HUES64 (cell line): ENCODE results near the gene MAP4K2.

ENCODE experiments used
- H3K27ac ChIP-seq: 2 replicates; pipeline ENCODE4 v1.7.0; 2013; ENCODE audit warnings: low read depth, low read length, inconsistent platforms
- H3K27me3 ChIP-seq: 2 replicates; pipeline ENCODE4 v1.6.1; 2013; ENCODE audit warnings: mild to moderate bottlenecking, low read length; ENCODE audit not compliant: insufficient read depth
- H3K36me3 ChIP-seq: 2 replicates; pipeline ENCODE4 v1.6.1; 2013; ENCODE audit warnings: mild to moderate bottlenecking, low read length; ENCODE audit not compliant: insufficient read depth
- H3K4me1 ChIP-seq: 2 replicates; pipeline ENCODE4 v1.6.1; 2013; ENCODE audit warnings: mild to moderate bottlenecking, low read length, moderate library complexity; ENCODE audit not compliant: insufficient read depth
- H3K4me3 ChIP-seq: 2 replicates; pipeline ENCODE4 v1.5.1; 2013; ENCODE audit warnings: mild to moderate bottlenecking, low read length, moderate library complexity
- H3K9ac ChIP-seq: 2 replicates; pipeline ENCODE4 v1.6.1; 2013; ENCODE audit warnings: mild to moderate bottlenecking, low read depth, low read length
- H3K9me3 ChIP-seq: 2 replicates; pipeline ENCODE4 v1.6.1; 2013; ENCODE audit warnings: low read depth, low read length; ENCODE audit not compliant: insufficient read depth
- WGBS: fragments of 150-250, 120-280 bp; methylation state at CpG from one replicate; pipeline ENCODE4 v1.1.7; 2013; ENCODE audit warnings: missing lambda C conversion rate; 5-methylcytosine and 5-hydroxymethylcytosine counted together

The MAP4K2 gene

DNA sequence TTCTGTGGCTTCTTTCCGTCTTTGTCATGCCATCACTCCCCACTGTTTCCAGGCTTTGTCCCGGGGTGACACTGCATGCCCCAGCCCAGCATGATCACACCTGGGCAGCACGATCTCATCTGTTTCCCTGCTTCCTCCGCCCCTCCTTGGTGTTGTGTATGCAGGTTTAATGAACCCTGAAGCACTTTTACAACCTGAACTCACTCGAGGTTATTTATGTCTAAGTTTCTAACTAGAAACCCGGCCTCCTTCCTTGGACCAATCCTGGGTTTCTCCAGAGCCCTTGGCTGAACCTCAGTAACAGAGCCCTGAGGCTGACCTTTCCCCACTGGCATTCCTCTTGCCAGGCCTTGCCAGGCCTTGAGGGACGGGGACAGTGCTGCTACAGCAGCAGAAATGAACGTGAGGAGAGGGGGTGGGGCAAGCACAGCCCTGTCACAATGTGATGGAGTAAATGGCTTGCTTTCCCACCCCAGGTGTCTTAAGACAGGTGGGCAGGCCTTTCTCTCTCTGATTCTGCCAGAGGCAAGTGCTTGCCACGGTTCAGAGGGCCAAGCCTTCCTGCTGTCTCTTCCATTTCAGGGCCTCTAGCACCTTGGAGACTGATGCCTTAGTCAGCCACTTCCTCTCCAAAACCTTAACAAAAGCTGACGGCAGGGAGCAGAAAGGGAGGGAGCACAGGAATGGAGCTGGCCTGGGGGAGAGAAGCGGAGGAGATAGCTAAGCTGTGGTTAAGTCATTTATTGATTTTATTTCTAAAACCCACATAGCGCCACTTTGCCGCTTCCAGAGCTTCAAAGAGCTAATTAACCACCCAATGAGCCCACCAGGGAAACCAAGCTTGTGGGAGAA lies 40.1 kb downstream of the MAP4K2 start:
- Histone ChIP-seq H3K27me3 (no peaks in the 10 kb centered on the region), H3K9me3 (no peaks in the 10 kb centered on the region), H3K27ac (peak overlapping the region; percentile 98), H3K36me3 (peaks cover 40% of the 10 kb centered on the region), H3K4me3 (peak overlapping the region; percentile 9), H3K9ac (peak overlapping the region; percentile 51), H3K4me1 (peaks cover 63% of the 10 kb centered on the region)
- WGBS: 23% methylated on average over 11 of the region's 13 CpGs

- Histone ChIP-seq H3K27me3 (no peaks in the 10 kb centered on the region), H3K27ac (peak overlapping the region; percentile 98), H3K4me1 (peaks cover 61% of the 10 kb centered on the region), H3K4me3 (no peak overlapping the region), H3K36me3 (peaks cover 34% of the 10 kb centered on the region), H3K9ac (peak overlapping the region; percentile 51), H3K9me3 (no peaks in the 10 kb centered on the region)
- 66% methylated on average over 5 of the region's 5 CpGs for WGBS
These were observed 40.7 kb downstream of the MAP4K2 start for GRCh38 chr11:64762277-64762673.

DNA sequence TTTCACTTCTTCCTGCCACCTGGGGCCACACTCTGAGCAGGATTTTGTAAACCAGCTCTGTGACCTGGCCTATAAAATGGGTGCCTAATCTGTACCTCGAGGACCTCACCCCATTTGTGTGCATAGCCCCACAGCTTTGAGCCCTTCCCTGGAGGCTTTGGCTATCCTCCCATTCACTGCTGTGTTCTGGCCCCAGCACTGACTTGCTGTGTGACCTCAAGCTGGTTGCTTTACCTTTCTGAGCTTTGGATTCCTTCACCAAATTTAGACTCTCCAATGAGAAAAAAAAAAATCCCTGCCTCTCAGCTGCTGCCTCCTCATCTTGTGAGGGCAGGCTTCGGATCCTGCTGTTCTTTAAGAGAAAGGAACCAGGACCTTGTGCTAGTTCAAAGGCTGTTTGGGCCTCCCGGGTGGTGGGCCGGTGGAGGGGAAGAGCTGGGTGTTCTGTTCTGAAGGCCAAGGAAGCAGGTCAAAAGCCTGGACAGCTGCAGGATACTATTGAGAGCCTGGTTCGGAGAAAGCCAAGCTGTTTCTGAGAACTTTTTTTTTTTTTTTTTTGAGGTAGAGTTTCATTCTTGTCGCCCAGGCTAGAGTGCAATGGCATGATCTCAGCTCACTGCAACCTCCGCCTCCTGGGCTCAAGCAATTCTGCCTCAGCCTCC lies 42.1 kb downstream of the MAP4K2 start:
- WGBS: 81% methylated on average over 7 of the region's 7 CpGs
- no peaks in the 10 kb centered on the region for H3K9me3 ChIP-seq
- H3K27me3 ChIP-seq: no peaks in the 10 kb centered on the region
- no peak overlapping the region for H3K9ac ChIP-seq
- H3K4me3 ChIP-seq: no peak overlapping the region
- peaks cover 23% of the 10 kb centered on the region for H3K36me3 ChIP-seq
- peak overlapping the region; percentile 75; the same call in 1 of the 2 replicates for H3K27ac ChIP-seq
- peaks cover 59% of the 10 kb centered on the region for H3K4me1 ChIP-seq

- peak within 1 kb of the TSS; percentile 9; the same call in 1 of the 2 replicates for H3K4me3 ChIP-seq
- H3K9ac ChIP-seq: no peak within 1 kb of the TSS
- H3K27ac ChIP-seq: peak within 1 kb of the TSS; percentile 75
- 40% methylated on average over 24 of the region's 24 CpGs for WGBS
- peaks cover 55% of the 10 kb centered on the region for H3K4me1 ChIP-seq
- H3K27me3 ChIP-seq: no peaks in the 10 kb centered on the region
- H3K9me3 ChIP-seq: no peaks in the 10 kb centered on the region
- H3K36me3 ChIP-seq: peaks cover 16% of the 10 kb centered on the region
These were observed 43.0 kb downstream of the MAP4K2 start, which contains the start of gene PYGM for GRCh38 chr11:64759722-64760719. Gene PYGM, minus strand, starts transcription at chr11:64759974. Its CDS starts 76 bp downstream, at chr11:64759898.

DNA sequence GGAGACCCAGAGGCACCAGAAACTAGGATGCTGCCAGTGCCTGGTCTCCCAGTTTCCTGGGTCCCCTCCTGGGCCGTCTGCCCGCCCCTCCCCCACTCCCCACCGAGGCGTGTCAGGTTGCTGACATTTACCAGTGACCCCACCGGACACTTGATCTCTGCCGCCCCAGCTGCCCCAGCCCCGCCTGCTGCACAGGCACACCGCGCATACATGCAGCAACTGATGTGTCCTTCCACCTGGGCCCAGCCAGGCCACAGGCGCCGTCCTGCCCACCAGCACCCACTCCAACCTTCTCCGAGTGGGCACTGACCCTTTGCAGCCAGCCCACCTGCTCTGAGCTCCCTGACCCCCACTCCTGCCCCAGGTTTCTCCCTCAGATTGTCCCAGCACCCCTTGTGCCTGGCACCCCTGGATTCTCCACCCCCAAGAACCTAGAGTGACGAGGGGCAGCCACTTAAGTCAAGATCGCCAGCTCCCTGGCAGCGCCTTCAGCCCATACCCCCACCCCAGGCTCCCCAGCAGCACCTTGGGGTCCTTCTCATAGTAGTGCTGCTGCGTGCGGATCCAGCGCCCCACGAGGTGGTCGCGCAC lies 43.8 kb downstream of the MAP4K2 start:
- Histone ChIP-seq H3K9ac (no peak overlapping the region), H3K27ac (peak overlapping the region; percentile 75; the same call in 1 of the 2 replicates), H3K27me3 (no peaks in the 10 kb centered on the region), H3K36me3 (peaks cover 8% of the 10 kb centered on the region), H3K9me3 (no peaks in the 10 kb centered on the region), H3K4me3 (no peak overlapping the region), H3K4me1 (peaks cover 47% of the 10 kb centered on the region)
- 79% methylated on average over 21 of the region's 21 CpGs for WGBS

DNA sequence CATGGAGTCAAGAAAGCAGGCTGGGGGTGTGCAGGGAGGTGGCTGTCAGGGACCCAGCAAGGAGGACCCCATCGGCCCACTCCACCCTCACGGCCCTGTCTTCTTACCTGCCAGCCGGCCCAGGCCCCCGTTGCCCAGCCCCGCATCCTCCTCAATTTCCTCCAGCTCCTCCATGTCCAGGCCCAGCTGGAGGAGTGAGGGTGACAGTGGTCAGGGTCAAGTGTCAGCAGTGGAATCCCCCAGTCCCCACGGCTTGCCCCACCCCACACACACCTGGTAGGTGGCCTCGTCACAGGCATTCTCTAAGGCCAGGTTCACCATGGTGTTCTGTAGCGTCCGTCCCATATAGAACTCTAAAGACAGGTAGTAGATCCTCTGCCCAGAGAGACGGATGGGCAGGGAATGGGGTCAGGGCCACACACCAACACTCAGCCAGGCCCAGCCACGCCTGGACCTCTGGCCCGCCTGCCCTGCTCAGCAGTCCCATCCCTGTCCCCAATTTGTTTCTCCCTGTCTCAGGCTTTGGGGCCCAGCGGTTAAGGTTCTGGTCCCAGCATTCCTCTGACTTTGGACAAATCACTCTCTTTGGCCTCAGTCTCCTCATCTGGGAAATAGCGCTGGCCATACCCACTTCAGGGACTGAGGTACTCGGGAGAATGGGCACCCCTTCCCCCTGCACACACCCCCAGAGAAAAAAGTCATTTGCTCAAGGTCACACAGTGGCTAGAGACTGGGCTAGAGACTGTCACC lies 44.5 kb downstream of the MAP4K2 start:
- 93% methylated on average over 15 of the region's 15 CpGs for WGBS
- Histone ChIP-seq H3K27me3 (no peaks in the 10 kb centered on the region), H3K9ac (no peak overlapping the region), H3K4me1 (peaks cover 40% of the 10 kb centered on the region), H3K9me3 (no peaks in the 10 kb centered on the region), H3K27ac (no peak overlapping the region), H3K4me3 (no peak overlapping the region), H3K36me3 (peaks cover under 1% of the 10 kb centered on the region; the same call in 1 of the 2 replicates)

- Histone ChIP-seq H3K9me3 (no peaks in the 10 kb centered on the region), H3K4me1 (peaks cover 32% of the 10 kb centered on the region), H3K4me3 (no peak overlapping the region), H3K9ac (no peak overlapping the region), H3K27ac (no peak overlapping the region), H3K27me3 (no peaks in the 10 kb centered on the region), H3K36me3 (no peaks in the 10 kb centered on the region; the same call in 1 of the 2 replicates)
- 87% methylated on average over 19 of the region's 19 CpGs for WGBS
These were observed 45.3 kb downstream of the MAP4K2 start for GRCh38 chr11:64757549-64758329.

DNA sequence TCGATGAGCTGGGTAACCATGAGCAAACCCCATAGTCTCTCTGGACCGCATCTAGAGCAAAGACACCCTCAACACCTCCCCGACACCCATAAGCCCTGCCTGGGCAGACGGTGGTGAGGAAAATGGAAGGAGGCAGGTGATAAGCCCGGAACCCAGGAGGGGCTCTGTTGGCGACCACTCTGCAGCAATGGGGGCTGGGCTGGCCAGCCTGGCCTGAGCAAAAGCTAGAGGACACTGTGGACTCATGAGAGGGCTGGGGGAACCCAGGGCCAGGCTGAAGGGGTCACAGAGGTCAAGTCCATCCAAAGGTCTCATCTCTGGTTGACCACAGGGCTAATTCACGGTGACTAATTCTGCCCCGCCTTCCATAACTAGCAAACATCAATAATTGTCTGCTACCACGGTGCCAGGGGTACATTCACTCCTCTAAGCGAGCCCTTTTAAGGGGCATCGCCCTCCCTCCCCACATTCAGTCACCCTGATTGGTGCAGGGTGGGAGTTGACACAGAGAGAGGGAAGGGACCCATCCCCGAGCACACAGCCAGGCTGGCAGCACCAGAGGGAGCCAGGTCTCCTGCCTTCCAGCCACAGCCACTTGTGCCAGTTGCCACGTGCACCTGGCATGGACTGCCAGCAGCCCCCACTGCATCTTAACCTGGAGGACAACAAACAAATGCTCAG lies 47.2 kb downstream of the MAP4K2 start:
- H3K27me3 ChIP-seq: no peaks in the 10 kb centered on the region
- no peaks in the 10 kb centered on the region for H3K36me3 ChIP-seq
- no peak overlapping the region for H3K4me3 ChIP-seq
- H3K9ac ChIP-seq: no peak overlapping the region
- 89% methylated on average over 13 of the region's 13 CpGs for WGBS
- H3K27ac ChIP-seq: no peak overlapping the region
- peaks cover 18% of the 10 kb centered on the region for H3K4me1 ChIP-seq
- no peaks in the 10 kb centered on the region for H3K9me3 ChIP-seq

GRCh38 chr11:64754919-64755662 lies 47.9 kb downstream of the MAP4K2 start:
- Histone ChIP-seq H3K27me3 (no peaks in the 10 kb centered on the region), H3K4me3 (no peak overlapping the region), H3K36me3 (no peaks in the 10 kb centered on the region), H3K4me1 (peaks cover 11% of the 10 kb centered on the region), H3K9ac (no peak overlapping the region), H3K9me3 (no peaks in the 10 kb centered on the region), H3K27ac (no peak overlapping the region)
- WGBS: 92% methylated on average over 21 of the region's 21 CpGs
